Panc1 (cell line): ENCODE measurements around the gene ACSBG1. TPM values are rescaled to one million over a fixed set of nuclear protein-coding genes. Genes with fewer than 3 reads are reported as not detected.

Experiments
- ATAC-seq: fragments of 200-7000 bp; cut with Tn5 transposase; 2 replicates; pipeline ENCODE4 v1.9.1; 2020; ENCODE audit warnings: mild to moderate bottlenecking, moderate library complexity
- BruUV-seq: library from RNA; stranded (reverse); fragments of 400-500 nt; replicated peaks from 2 replicates; lab custom pipeline; 2021; lab: Mats Ljungman, UMichigan
- CTCF ChIA-PET: fragments of 300-600 bp; sonication (Branson Sonifier 250); formaldehyde crosslinking; loops from one replicate; lab custom pipeline; 2022; ENCODE audit warnings: antibody characterized with exemption; lab: Charles Lee
- POLR2A ChIA-PET: fragments of 300-600 bp; sonication (Branson Sonifier 250); formaldehyde crosslinking; loops from one replicate; lab custom pipeline; 2022; ENCODE audit warnings: antibody characterized with exemption; lab: Charles Lee
- DNase-seq: peaks from one replicate; pipeline ENCODE4 v3.0.0-alpha.2; 2010; ENCODE audit warnings: low read depth, low spot score
- H3K27ac ChIP-seq: 2 replicates; pipeline ENCODE4 v1.5.1; 2011; ENCODE audit warnings: mild to moderate bottlenecking, low read length, inconsistent platforms
- H3K27me3 ChIP-seq: fragments of 200-500 bp; sonication (Bioruptor generic); 2 replicates; pipeline ENCODE4 v1.6.0; 2014; ENCODE audit warnings: low read length, inconsistent platforms; ENCODE audit not compliant: control insufficient read depth, insufficient read depth
- H3K36me3 ChIP-seq: fragments of 200-500 bp; sonication (Bioruptor generic); 2 replicates; pipeline ENCODE4 v1.5.1; 2014; ENCODE audit warnings: inconsistent platforms, mild to moderate bottlenecking, low read length, moderate library complexity; ENCODE audit not compliant: control insufficient read depth, insufficient read depth
- H3K4me1 ChIP-seq: 2 replicates; pipeline ENCODE4 v1.5.1; 2011; ENCODE audit warnings: inconsistent platforms, mild to moderate bottlenecking, low read length, moderate library complexity; ENCODE audit not compliant: control insufficient read depth, insufficient read depth
- H3K4me3 ChIP-seq, 2 experiments: 2 replicates each; pipeline ENCODE4 v1.5.1; 2011 to 2012; ENCODE audit warnings: low read depth in 2 of 2, low read length in 2 of 2, mild to moderate bottlenecking in 2 of 2, inconsistent platforms in 1 of 2, moderate library complexity in 1 of 2
- H3K9me3 ChIP-seq: fragments of 200-500 bp; sonication (Bioruptor generic); 2 replicates; pipeline ENCODE4 v1.5.1; 2014; ENCODE audit warnings: low read depth, mild to moderate bottlenecking, inconsistent platforms, low read length, moderate library complexity; ENCODE audit not compliant: control insufficient read depth, insufficient read depth
- POLR2AphosphoS5 ChIP-seq: IDR thresholded peaks from 2 replicates; pipeline ENCODE4 v1.6.1; 2012; ENCODE audit warnings: mild to moderate bottlenecking, low read depth, low read length, moderate library complexity
- SIN3A ChIP-seq: IDR thresholded peaks from 2 replicates; pipeline ENCODE4 v1.6.1; 2012; ENCODE audit warnings: low read depth, mild to moderate bottlenecking, low read length, moderate library complexity, borderline replicate concordance; ENCODE audit not compliant: insufficient read depth
- TCF7L2 ChIP-seq: IDR thresholded peaks from 2 replicates; pipeline ENCODE4 v1.6.1; 2011; ENCODE audit warnings: mild to moderate bottlenecking, low read depth, low read length, inconsistent platforms
- in situ Hi-C: cut with HindIII; loops from 2 replicates; pipeline ENCODE4 v1.10.0; 2016; ENCODE audit warnings: low sequenced_read_pairs, low pct_unique_long_range_greater_than_20kb
- intact Hi-C: fragments of 100-400 bp; cut with micrococcal nuclease; formaldehyde crosslinking; loops from one replicate; pipeline ENCODE4 v1.10.0; 2022; ENCODE audit not compliant: unreplicated experiment
- total RNA-seq: library from RNA; stranded (reverse); gene quantifications from one replicate; pipeline ENCODE4 v1.2.1, GENCODE V29; 2021; ENCODE audit not compliant: unreplicated experiment
- TF ChIP-seq, protein P1 (sequence below), 2 experiments: IDR thresholded peaks; 2 replicates each; pipeline ENCODE4 v1.6.1; 2011 to 2012; ENCODE audit warnings: low read depth in 2 of 2, control low read depth in 1 of 2, low read length in 1 of 2, mild to moderate bottlenecking in 1 of 2, moderate library complexity in 1 of 2; ENCODE audit not compliant: insufficient read depth in 1 of 2
- TF ChIP-seq, protein P2 (sequence below): fragments of 450-650 bp; IDR thresholded peaks from 2 replicates; pipeline ENCODE4 v1.5.1; 2017; ENCODE audit warnings: mild to moderate bottlenecking

ACSBG1 gene
- total RNA-seq, 1 experiment from 2014 or later: 0.31 TPM

GRCh38 chr15:78261062-78261461 lies 26.7 kb upstream of the ACSBG1 start:
- BruUV-seq: no TSS peak
- in situ Hi-C loops (loop anchor here (25.0 kb wide), 1 partner anchor 124 kb away; the partner anchor contains the start of genes CIB2 and IDH3A), intact Hi-C loops (no loop called here)
- H3K36me3 ChIP-seq: no peaks in the 10 kb centered on the region
- peaks cover 9% of the 10 kb centered on the region for H3K4me1 ChIP-seq
- DNase-seq (no peak), ATAC-seq (no peak)
- H3K9me3 ChIP-seq: no peaks in the 10 kb centered on the region
- ChIA-PET POLR2A (no interaction called here), CTCF (no interaction called here)
- no peaks in the 10 kb centered on the region for H3K27me3 ChIP-seq
- no peak overlapping the region for H3K4me3 ChIP-seq
- H3K27ac ChIP-seq: no peak overlapping the region
- TF ChIP-seq, protein P1, sequence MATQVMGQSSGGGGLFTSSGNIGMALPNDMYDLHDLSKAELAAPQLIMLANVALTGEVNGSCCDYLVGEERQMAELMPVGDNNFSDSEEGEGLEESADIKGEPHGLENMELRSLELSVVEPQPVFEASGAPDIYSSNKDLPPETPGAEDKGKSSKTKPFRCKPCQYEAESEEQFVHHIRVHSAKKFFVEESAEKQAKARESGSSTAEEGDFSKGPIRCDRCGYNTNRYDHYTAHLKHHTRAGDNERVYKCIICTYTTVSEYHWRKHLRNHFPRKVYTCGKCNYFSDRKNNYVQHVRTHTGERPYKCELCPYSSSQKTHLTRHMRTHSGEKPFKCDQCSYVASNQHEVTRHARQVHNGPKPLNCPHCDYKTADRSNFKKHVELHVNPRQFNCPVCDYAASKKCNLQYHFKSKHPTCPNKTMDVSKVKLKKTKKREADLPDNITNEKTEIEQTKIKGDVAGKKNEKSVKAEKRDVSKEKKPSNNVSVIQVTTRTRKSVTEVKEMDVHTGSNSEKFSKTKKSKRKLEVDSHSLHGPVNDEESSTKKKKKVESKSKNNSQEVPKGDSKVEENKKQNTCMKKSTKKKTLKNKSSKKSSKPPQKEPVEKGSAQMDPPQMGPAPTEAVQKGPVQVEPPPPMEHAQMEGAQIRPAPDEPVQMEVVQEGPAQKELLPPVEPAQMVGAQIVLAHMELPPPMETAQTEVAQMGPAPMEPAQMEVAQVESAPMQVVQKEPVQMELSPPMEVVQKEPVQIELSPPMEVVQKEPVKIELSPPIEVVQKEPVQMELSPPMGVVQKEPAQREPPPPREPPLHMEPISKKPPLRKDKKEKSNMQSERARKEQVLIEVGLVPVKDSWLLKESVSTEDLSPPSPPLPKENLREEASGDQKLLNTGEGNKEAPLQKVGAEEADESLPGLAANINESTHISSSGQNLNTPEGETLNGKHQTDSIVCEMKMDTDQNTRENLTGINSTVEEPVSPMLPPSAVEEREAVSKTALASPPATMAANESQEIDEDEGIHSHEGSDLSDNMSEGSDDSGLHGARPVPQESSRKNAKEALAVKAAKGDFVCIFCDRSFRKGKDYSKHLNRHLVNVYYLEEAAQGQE (IDR thresholded peaks at IDR 0.05; ENCODE audit: insufficient read depth in 1 of 2, low read depth in 2 of 2, low read length in 1 of 2): no peak
- no peak for TF ChIP-seq SIN3A
- TF ChIP-seq TCF7L2: no peak
- TF ChIP-seq, protein P2, sequence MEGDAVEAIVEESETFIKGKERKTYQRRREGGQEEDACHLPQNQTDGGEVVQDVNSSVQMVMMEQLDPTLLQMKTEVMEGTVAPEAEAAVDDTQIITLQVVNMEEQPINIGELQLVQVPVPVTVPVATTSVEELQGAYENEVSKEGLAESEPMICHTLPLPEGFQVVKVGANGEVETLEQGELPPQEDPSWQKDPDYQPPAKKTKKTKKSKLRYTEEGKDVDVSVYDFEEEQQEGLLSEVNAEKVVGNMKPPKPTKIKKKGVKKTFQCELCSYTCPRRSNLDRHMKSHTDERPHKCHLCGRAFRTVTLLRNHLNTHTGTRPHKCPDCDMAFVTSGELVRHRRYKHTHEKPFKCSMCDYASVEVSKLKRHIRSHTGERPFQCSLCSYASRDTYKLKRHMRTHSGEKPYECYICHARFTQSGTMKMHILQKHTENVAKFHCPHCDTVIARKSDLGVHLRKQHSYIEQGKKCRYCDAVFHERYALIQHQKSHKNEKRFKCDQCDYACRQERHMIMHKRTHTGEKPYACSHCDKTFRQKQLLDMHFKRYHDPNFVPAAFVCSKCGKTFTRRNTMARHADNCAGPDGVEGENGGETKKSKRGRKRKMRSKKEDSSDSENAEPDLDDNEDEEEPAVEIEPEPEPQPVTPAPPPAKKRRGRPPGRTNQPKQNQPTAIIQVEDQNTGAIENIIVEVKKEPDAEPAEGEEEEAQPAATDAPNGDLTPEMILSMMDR: no peak
- TF ChIP-seq POLR2AphosphoS5: no peak

GRCh38 chr15:78260489-78260888 lies 26.1 kb upstream of the ACSBG1 start:
- no peak for ATAC-seq
- H3K27ac ChIP-seq: no peak overlapping the region
- no TSS peak for BruUV-seq
- ChIA-PET CTCF (interaction anchor here (0.5 kb wide), 1 partner anchor 141 kb away, joined by 6 read pairs; no protein-coding TSS in a partner anchor), POLR2A (no interaction called here)
- H3K9me3 ChIP-seq: no peaks in the 10 kb centered on the region
- in situ Hi-C loops: loop anchor here (25.0 kb wide), 1 partner anchor 123 kb away; the partner anchor contains the start of genes CIB2 and IDH3A
- no peak for DNase-seq
- intact Hi-C loops: no loop called here
- H3K4me1 ChIP-seq: peaks cover 4% of the 10 kb centered on the region
- TF ChIP-seq, protein P2: no peak
- TF ChIP-seq, protein P1 (IDR thresholded peaks at IDR 0.05; ENCODE audit: insufficient read depth in 1 of 2, low read depth in 2 of 2, low read length in 1 of 2): no peak
- TF ChIP-seq POLR2AphosphoS5 (no peak), TCF7L2 (no peak), SIN3A (no peak)
- no peak overlapping the region for H3K4me3 ChIP-seq
- no peaks in the 10 kb centered on the region for H3K27me3 ChIP-seq
- H3K36me3 ChIP-seq: no peaks in the 10 kb centered on the region
